ENCODE data around the gene EYA3. TPM values are rescaled to one million over a fixed set of nuclear protein-coding genes. Genes with fewer than 3 reads are reported as not detected.

Gene EYA3
- total RNA-seq, 2 donors from 2014 or later, result 27.0 to 28.9 TPM

DNA sequence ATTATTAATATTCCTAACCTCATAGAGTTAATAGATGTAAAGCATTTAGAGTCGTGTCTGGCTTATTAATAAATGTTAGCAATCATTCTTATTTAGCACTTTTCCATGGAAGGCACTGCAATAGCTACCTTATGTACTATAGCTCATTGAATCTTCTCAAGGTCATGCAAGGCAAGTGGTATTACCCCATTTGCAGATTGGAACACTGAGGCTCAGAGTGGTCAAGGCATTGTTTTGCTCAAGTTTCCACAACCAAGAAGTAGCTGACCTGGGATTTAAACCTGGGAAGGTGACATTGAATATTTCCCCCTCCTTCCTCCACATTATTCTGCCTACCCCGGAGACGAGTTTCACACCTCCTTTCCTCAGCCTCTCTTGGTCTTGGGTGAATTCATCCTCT is 37.8 kb upstream of the EYA3 start:
- no peaks in the 10 kb centered on the region for H3K4me1 Mint-ChIP-seq (ENCODE audit: low read depth)
- no peak overlapping the region for H3K27ac Mint-ChIP-seq
- H3K36me3 Mint-ChIP-seq (ENCODE audit: insufficient read depth in 2 of 2), result no peaks in the 10 kb centered on the region
- H3K4me3 Mint-ChIP-seq, result no peak overlapping the region
- H3K27me3 Mint-ChIP-seq (ENCODE audit: low read depth), result peaks cover 38% of the 10 kb centered on the region
- no peak for DNase-seq
- no peaks in the 10 kb centered on the region for H3K9me3 Mint-ChIP-seq
- no peak for ATAC-seq (replicated peaks in 1 of 2)

- DNase-seq, result no peak
- Mint-ChIP-seq H3K4me3 (no peak overlapping the region), H3K36me3 (ENCODE audit: insufficient read depth in 2 of 2) (no peaks in the 10 kb centered on the region), H3K9me3 (no peaks in the 10 kb centered on the region), H3K27ac (no peak overlapping the region), H3K4me1 (ENCODE audit: low read depth) (no peaks in the 10 kb centered on the region), H3K27me3 (ENCODE audit: low read depth) (peaks cover 58% of the 10 kb centered on the region)
- ATAC-seq (replicated peaks in 1 of 2), result no peak
Measured at GRCh38 chr1:28123461-28123961, 35.1 kb upstream of the EYA3 start.

GRCh38 chr1:28122183-28122582 is 33.8 kb upstream of the EYA3 start:
- Mint-ChIP-seq H3K9me3 (no peaks in the 10 kb centered on the region), H3K4me1 (ENCODE audit: low read depth) (no peaks in the 10 kb centered on the region), H3K36me3 (ENCODE audit: insufficient read depth in 2 of 2) (no peaks in the 10 kb centered on the region), H3K27me3 (ENCODE audit: low read depth) (peaks cover 55% of the 10 kb centered on the region), H3K4me3 (no peak overlapping the region), H3K27ac (no peak overlapping the region)
- ATAC-seq (replicated peaks in 1 of 2), result no peak
- no peak for DNase-seq

GRCh38 chr1:28119556-28119955 is 31.1 kb upstream of the EYA3 start:
- H3K4me3 Mint-ChIP-seq, result no peak overlapping the region
- peaks cover 44% of the 10 kb centered on the region for H3K27me3 Mint-ChIP-seq (ENCODE audit: low read depth)
- no peaks in the 10 kb centered on the region for H3K9me3 Mint-ChIP-seq
- ATAC-seq (replicated peaks in 1 of 2) (no peak), DNase-seq (no peak)
- H3K36me3 Mint-ChIP-seq (ENCODE audit: insufficient read depth in 2 of 2), result no peaks in the 10 kb centered on the region
- no peak overlapping the region for H3K27ac Mint-ChIP-seq
- H3K4me1 Mint-ChIP-seq (ENCODE audit: low read depth), result peaks cover 7% of the 10 kb centered on the region

GRCh38 chr1:28118640-28119307 is 30.4 kb upstream of the EYA3 start:
- Mint-ChIP-seq H3K4me1 (ENCODE audit: low read depth) (peaks cover 7% of the 10 kb centered on the region), H3K4me3 (no peak overlapping the region), H3K9me3 (no peaks in the 10 kb centered on the region), H3K36me3 (ENCODE audit: insufficient read depth in 2 of 2) (no peaks in the 10 kb centered on the region), H3K27me3 (ENCODE audit: low read depth) (peaks cover 44% of the 10 kb centered on the region), H3K27ac (no peak overlapping the region)
- ATAC-seq (replicated peaks in 1 of 2), result no peak
- no peak for DNase-seq

GRCh38 chr1:28115267-28115666 is 26.9 kb upstream of the EYA3 start:
- Mint-ChIP-seq H3K4me1 (ENCODE audit: low read depth) (peaks cover 27% of the 10 kb centered on the region), H3K36me3 (ENCODE audit: insufficient read depth in 2 of 2) (no peaks in the 10 kb centered on the region), H3K27me3 (ENCODE audit: low read depth) (peaks cover 50% of the 10 kb centered on the region), H3K27ac (peak overlapping the region; percentile 9), H3K9me3 (no peaks in the 10 kb centered on the region), H3K4me3 (peak overlapping the region in 1 of 2 donors; percentile 5)
- ATAC-seq (replicated peaks in 1 of 2), result peak; percentile 78 to 83
- DNase-seq, result peak; percentile 63 to 67

- H3K27ac Mint-ChIP-seq, result no peak overlapping the region
- peaks cover 48% of the 10 kb centered on the region for H3K27me3 Mint-ChIP-seq (ENCODE audit: low read depth)
- no peaks in the 10 kb centered on the region for H3K9me3 Mint-ChIP-seq
- H3K36me3 Mint-ChIP-seq (ENCODE audit: insufficient read depth in 2 of 2), result no peaks in the 10 kb centered on the region
- peaks cover 27% of the 10 kb centered on the region for H3K4me1 Mint-ChIP-seq (ENCODE audit: low read depth)
- no peak for DNase-seq
- ATAC-seq (replicated peaks in 1 of 2), result no peak
- H3K4me3 Mint-ChIP-seq, result peak overlapping the region in 1 of 2 donors; percentile 32
Measured at GRCh38 chr1:28114844-28115243, 26.4 kb upstream of the EYA3 start.

DNA sequence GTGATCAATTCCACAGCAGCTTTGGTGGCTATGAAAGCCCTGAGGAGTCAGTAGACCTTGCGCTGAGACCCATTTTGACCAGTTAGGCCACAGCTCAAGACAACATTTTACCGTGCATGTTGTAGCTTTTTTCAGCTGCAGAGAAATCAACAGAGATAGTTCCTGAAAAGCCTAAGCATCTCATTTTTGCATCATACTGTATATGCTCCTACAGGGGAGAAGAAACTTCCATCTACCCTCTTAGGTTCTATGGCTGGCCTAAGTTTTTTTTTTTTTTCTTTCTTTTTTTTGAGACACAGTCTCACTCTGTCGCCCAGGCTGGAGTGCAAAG is 24.8 kb upstream of the EYA3 start:
- Mint-ChIP-seq H3K4me1 (ENCODE audit: low read depth) (peaks cover 27% of the 10 kb centered on the region), H3K9me3 (no peaks in the 10 kb centered on the region), H3K36me3 (ENCODE audit: insufficient read depth in 2 of 2) (no peaks in the 10 kb centered on the region), H3K4me3 (no peak overlapping the region), H3K27ac (no peak overlapping the region), H3K27me3 (ENCODE audit: low read depth) (peaks cover 39% of the 10 kb centered on the region)
- ATAC-seq (replicated peaks in 1 of 2) (no peak), DNase-seq (no peak)

- H3K27ac Mint-ChIP-seq, result no peak overlapping the region
- DNase-seq (peak; percentile 10 to 11), ATAC-seq (replicated peaks in 1 of 2) (no peak)
- H3K36me3 Mint-ChIP-seq (ENCODE audit: insufficient read depth in 2 of 2), result no peaks in the 10 kb centered on the region
- no peaks in the 10 kb centered on the region for H3K9me3 Mint-ChIP-seq
- peaks cover 40% of the 10 kb centered on the region for H3K27me3 Mint-ChIP-seq (ENCODE audit: low read depth)
- H3K4me3 Mint-ChIP-seq, result no peak overlapping the region
- peaks cover 27% of the 10 kb centered on the region for H3K4me1 Mint-ChIP-seq (ENCODE audit: low read depth)
Measured at GRCh38 chr1:28112388-28113241, 24.2 kb upstream of the EYA3 start.

DNA sequence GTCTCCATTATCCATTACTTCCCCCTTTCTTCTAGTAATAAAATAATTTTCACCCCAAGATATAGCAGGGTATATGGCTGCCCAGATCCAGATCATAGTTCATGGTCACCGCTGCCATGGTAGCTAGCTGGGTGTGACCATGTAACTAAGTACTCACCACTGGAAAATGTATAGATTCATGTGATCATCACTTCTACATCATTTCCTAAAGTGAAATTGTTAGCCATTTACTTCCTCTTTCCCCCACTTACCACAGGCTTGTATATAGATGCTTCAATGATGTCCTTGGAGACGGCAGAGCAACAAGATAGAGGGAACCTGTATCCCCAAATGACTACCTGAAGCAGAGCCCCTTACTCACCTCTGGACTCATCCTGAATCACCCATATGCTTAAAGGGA is 22.7 kb upstream of the EYA3 start:
- ATAC-seq (replicated peaks in 1 of 2) (peak; percentile 20 to 40), DNase-seq (no peak)
- Mint-ChIP-seq H3K4me3 (no peak overlapping the region), H3K4me1 (ENCODE audit: low read depth) (peaks cover 27% of the 10 kb centered on the region), H3K27me3 (ENCODE audit: low read depth) (peaks cover 32% of the 10 kb centered on the region), H3K9me3 (no peaks in the 10 kb centered on the region), H3K27ac (no peak overlapping the region), H3K36me3 (ENCODE audit: insufficient read depth in 2 of 2) (no peaks in the 10 kb centered on the region)

DNA sequence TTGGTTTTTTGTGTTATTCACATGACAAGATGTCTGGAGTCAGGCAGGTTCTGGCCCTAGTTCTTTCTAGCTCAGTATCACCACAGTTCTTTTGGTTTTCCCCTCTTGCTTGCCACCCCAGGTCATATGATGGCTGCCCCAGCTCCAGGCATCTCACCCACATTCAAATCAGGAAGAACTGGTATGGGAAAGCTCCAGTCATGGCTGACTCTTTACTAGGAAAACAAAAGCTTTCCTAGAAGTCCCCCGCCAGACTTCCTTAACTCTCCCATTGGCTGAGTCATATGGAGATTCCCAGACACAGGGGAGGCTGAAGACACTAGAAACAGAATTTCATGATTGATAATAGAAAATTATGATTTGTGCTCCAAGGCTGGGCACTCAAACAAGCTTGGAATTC is 22.1 kb upstream of the EYA3 start:
- Mint-ChIP-seq H3K27ac (no peak overlapping the region), H3K27me3 (ENCODE audit: low read depth) (peaks cover 32% of the 10 kb centered on the region), H3K4me1 (ENCODE audit: low read depth) (peaks cover 25% of the 10 kb centered on the region), H3K9me3 (no peaks in the 10 kb centered on the region), H3K36me3 (ENCODE audit: insufficient read depth in 2 of 2) (no peaks in the 10 kb centered on the region), H3K4me3 (no peak overlapping the region)
- DNase-seq, result no peak
- ATAC-seq (replicated peaks in 1 of 2), result no peak

- Mint-ChIP-seq H3K4me3 (no peak overlapping the region), H3K36me3 (ENCODE audit: insufficient read depth in 2 of 2) (no peaks in the 10 kb centered on the region), H3K9me3 (no peaks in the 10 kb centered on the region), H3K4me1 (ENCODE audit: low read depth) (peaks cover 19% of the 10 kb centered on the region), H3K27me3 (ENCODE audit: low read depth) (peaks cover 35% of the 10 kb centered on the region), H3K27ac (no peak overlapping the region)
- no peak for ATAC-seq (replicated peaks in 1 of 2)
- no peak for DNase-seq
Measured at GRCh38 chr1:28109639-28110038, 21.2 kb upstream of the EYA3 start.

- Mint-ChIP-seq H3K9me3 (no peaks in the 10 kb centered on the region), H3K4me1 (ENCODE audit: low read depth) (peaks cover 17% of the 10 kb centered on the region), H3K36me3 (ENCODE audit: insufficient read depth in 2 of 2) (no peaks in the 10 kb centered on the region), H3K4me3 (no peak overlapping the region), H3K27me3 (ENCODE audit: low read depth) (peaks cover 40% of the 10 kb centered on the region), H3K27ac (no peak overlapping the region)
- no peak for ATAC-seq (replicated peaks in 1 of 2)
- no peak for DNase-seq
Measured at GRCh38 chr1:28108001-28108400, 19.6 kb upstream of the EYA3 start.
